HG03066 (cell line): ENCODE results near the gene PLRG1.

ENCODE experiments used
- ATAC-seq: cut with Tn5 transposase; IDR thresholded peaks from one replicate; pipeline ENCODE4 v1.9.1; 2021; ENCODE audit warnings: low read depth; ENCODE audit not compliant: unreplicated experiment

Gene PLRG1

GRCh38 chr4:154577324-154577723 is 27.1 kb upstream of the PLRG1 start:
- ATAC-seq = no peak

- no peak for ATAC-seq
Observed at GRCh38 chr4:154574311-154574710, 24.1 kb upstream of the PLRG1 start.

DNA sequence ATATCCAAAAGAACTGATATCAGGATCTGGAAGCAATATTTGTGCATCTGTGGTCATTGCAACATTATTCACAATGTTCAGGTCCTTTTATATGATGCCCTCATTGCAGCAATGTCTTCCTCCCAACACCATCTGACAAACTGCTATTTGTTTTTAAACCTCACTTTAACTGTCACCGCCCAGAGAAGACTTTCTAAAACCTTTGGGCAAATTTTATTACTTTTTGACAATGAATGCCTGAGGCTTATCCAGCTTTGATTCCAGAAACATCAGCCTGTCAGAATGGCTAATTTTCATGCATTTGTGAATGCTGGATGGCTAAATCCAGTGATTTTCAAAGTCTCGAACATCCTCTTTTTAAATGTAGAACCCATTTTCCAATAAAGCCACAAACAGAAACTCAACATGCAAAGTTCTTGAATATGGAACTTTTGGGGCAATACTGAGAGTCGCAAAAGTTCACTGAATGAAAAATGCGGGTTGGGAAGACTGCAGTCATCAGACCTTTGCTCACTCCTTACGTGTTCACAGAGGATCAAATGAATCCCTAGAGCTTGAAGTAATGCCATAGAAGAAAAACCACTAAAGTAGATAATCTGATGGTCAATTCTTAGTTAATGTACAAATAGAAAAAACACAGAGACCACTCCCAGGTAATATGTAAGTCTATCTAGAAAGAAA is 23.1 kb upstream of the PLRG1 start:
- ATAC-seq = no peak

- ATAC-seq = no peak
Observed at GRCh38 chr4:154569584-154569983, 19.4 kb upstream of the PLRG1 start.

DNA sequence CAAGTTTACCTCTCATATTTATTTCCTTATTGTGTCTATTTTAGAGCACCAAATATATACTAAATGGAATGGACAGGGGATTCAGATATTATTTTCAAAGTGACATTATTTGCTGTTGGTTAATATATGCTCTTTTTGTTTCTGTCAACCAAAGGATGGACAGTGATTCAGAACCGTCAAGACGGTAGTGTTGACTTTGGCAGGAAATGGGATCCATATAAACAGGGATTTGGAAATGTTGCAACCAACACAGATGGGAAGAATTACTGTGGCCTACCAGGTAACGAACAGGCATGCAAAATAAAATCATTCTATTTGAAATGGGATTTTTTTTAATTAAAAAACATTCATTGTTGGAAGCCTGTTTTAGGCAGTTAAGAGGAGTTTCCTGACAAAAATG is 18.8 kb upstream of the PLRG1 start:
- no peak for ATAC-seq

DNA sequence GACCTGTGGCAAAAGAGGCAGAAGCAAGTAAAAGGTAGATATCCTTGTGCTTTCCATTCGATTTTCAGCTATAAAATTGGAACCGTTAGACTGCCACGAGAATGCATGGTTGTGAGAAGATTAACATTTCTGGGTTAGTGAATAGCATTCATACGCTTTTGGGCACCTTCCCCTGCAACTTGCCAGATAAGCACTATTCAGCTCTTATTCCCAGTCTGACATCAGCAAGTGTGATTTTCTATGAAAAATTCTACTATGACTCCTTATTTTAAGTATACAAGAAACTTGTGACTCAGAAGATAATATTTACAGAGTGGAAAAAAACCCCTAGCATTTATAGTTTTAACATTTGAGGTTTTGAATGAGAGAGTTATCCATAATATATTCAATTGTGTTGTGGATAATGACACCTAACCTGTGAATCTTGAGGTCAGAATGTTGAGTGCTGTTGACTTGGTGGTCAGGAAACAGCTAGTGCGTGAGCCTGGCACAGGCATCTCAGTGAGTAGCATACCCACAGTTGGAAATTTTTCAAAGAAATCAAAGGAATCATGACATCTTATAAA is 16.5 kb upstream of the PLRG1 start:
- ATAC-seq = no peak

- no peak for ATAC-seq
Observed at GRCh38 chr4:154565704-154566103, 15.5 kb upstream of the PLRG1 start.

GRCh38 chr4:154564311-154564710 is 14.1 kb upstream of the PLRG1 start:
- no peak for ATAC-seq

DNA sequence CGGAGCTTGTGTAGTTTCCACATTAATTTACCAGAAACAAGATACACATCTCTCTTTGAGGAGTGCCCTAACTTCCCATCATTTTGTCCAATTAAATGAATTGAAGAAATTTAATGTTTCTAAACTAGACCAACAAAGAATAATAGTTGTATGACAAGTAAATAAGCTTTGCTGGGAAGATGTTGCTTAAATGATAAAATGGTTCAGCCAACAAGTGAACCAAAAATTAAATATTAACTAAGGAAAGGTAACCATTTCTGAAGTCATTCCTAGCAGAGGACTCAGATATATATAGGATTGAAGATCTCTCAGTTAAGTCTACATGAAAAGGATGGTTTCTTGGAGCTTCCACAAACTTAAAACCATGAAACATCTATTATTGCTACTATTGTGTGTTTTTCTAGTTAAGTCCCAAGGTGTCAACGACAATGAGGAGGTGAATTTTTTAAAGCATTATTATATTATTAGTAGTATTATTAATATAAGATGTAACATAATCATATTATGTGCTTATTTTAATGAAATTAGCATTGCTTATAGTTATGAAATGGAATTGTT is 12.6 kb upstream of the PLRG1 start, which contains the start of gene FGB:
FGB (plus strand) TSS at position 315 of the 558 bp plus-strand sequence; CDS start at position 323, 8 bp downstream.
- ATAC-seq = no peak

DNA sequence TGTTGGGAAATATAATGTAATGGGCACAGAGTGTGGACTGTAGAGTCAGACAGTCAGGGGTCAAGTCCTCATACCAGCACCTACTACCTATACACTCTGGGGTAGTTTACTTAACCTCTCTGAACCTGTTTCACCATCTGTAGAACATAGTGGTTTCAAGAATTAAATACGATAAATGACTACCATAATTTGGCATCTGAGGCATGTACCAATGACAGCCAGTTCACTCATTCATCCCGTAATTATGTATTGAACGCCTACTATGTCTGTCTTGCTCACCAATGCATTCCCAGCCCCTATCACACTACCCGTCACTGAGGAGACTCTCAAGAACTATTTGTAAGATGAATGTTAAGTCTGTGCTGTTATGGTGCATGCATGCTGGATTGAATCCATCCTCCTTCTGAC is 10.6 kb upstream of the PLRG1 start:
- no peak for ATAC-seq

DNA sequence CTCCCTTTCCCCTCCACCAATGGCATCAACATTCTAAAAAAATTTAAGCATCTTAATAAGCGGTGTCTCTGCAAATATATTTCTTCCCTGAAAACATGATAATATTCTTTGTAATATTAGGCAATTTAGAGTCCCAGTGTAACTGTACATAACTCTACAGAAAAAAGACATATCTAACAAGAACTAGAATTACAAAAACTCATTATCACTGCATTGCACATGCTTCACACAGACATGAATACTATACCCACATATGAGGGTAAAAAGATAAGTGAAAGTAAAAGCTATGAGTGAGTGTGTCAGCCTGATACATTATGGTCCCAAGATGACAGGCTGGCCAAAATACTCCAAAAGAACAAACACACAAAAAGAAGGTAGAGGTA is 10.2 kb upstream of the PLRG1 start:
- no peak for ATAC-seq

- peak; percentile 70 for ATAC-seq
Observed at GRCh38 chr4:154559494-154560418, 9.6 kb upstream of the PLRG1 start.

DNA sequence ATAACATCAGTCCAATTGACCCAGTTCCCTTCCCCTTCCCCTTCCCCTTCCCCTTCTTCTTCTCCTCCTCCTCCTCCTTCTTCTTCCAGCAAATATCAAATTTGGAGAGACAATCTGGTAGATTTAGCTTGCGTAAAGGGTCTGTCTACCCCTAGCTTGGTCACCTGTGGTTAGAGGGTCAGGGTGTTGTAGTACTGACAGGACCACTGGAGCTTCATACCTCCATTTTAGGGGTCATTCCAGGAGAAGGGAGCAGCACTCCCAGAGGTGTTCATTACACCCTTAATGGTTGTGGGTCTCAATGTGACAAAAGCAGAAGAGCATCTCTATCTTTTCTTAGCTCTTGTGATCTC is 8.9 kb upstream of the PLRG1 start:
- peak; percentile 20 for ATAC-seq

DNA sequence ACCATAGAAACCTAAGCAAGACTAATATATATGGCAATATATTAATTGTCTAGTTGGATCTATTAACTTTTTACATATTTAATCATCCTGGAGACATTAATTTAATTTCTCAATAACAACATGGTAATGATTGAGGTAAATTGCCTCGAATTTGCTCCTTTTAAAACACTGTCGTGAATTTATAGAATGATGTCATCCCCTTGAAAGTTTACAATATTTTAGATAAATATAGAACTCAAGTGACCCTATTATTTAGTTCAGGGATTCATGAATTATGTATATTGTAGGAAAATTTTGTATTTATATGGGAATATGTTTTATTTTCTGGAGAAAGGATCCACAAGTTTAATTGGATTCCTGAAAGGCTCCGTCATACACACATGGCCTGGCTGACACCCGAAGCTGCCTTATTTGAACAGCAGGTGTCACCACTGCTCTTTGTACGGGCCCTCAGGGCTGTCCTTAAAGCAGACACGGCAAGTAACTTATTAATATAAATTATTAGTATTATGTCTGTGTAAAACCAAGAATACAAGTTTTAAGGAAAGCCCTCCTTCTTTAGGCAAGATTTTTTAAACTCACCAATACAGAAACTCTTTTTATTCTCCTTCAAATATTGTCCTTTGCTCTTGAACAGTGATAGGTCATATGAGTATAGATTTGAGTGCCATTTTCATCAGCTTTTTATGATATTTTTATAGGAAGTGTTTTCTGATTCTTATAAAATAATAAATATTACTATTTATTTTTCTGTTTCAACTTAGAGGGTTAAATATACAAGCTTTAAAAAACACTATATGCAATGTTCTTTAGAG is 1.9 kb upstream of the PLRG1 start:
- peak; percentile 48 for ATAC-seq

GRCh38 chr4:154545689-154546088 is 4.5 kb downstream of the PLRG1 start:
- ATAC-seq = no peak

GRCh38 chr4:154542271-154542879 is 7.8 kb downstream of the PLRG1 start:
- ATAC-seq = no peak

DNA sequence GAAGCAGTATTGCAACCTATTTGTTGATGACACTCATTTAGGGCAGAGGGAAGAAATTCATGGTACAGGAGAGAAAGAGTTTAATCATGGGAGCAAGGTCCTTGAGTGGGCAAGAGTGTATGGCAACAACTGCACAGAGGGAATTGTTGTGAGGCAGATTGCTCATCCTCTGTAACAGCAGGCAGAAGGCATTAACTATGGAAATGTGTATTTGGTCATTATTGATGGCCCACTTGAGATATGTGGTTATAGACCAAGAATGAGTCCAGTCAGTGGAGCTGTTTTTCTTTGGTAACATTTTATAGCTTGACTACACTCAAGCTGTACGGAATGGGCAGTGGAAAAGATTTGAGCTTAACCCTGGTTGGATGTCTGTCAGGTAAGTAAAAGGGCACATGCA is 15.9 kb downstream of the PLRG1 start:
- no peak for ATAC-seq

GRCh38 chr4:154529728-154530519 is 20.3 kb downstream of the PLRG1 start:
- ATAC-seq = no peak

DNA sequence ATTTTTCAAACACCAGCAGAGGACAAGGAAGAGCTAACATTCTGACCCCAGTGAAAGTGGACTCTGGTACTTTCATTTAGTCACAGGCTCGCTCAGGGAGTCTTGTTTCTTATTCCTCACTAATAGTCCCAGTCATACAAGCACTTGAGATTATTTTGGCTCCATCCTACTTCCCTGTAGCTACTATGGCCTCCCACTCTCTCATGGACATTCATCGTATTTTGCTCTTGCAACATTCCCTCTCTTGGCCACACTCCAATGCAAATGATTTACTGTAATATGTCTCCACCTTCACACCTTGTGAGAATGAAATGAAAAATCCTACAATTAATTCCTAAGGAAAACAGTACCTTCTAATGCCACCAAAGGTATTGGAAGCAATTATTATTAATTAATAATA is 21.3 kb downstream of the PLRG1 start:
- no peak for ATAC-seq
